SU-DHL-6 (cell line): ENCODE measurements around the gene SOX5.

ENCODE experiments used
- CTCF ChIP-seq: fragments of 200-600 bp; sonication (generic); IDR thresholded peaks from one replicate; pipeline ENCODE4 v1.5.1; 2017; ENCODE audit warnings: antibody characterized with exemption, mild to moderate bottlenecking, low read length, moderate library complexity; ENCODE audit not compliant: insufficient read depth, poor library complexity, severe bottlenecking
- EZH2phosphoT487 ChIP-seq: fragments of 200-600 bp; sonication (generic), shearing (Covaris generic); conservative IDR thresholded peaks from 2 replicates; pipeline ENCODE4 v1.6.1; 2018; ENCODE audit warnings: mild to moderate bottlenecking, antibody characterized with exemption, low read length, moderate library complexity, mixed read lengths

GRCh38 chr12:23484238-23484637 is 465.2 kb downstream of the SOX5 start:
- no peak for TF ChIP-seq CTCF
- no peak for TF ChIP-seq EZH2phosphoT487
